ENCODE measurements around the gene ZNF492.

DNA sequence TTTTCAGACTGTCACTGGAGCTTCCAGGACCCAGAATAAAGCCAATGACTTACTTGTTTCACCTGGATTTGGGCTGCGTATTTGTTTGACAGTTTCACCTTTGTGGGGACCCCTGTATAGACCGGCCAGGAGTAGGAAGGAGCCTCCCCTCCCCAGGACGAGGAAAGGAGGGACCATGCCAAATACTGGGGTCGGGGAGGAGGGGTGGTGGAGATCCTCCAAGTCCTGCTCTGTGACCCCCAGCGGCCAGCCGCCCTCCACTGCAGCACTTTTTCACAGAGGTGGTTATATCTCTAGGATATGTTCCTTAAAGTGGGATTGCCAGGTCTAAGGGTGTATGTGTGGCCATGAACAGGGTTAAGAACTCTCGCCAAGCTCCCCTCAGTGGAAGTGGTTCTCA is 25.7 kb upstream of the ZNF492 start:
- no peak for TF ChIP-seq CTCF (conservative IDR thresholded peaks at IDR 0.05; ENCODE audit: low read depth, low read length)
- no peak for TF ChIP-seq EZH2 (IDR thresholded peaks at IDR 0.05; ENCODE audit: borderline replicate concordance, low read depth, low read length, poor library complexity, severe bottlenecking)
